H1 (cell line): Measurements from ENCODE around the gene HFE. TPM values are rescaled to one million over a fixed set of nuclear protein-coding genes. Genes with fewer than 3 reads are reported as not detected.

Source experiments
- CTCF ChIA-PET: fragments of 300-600 bp; sonication (Branson Sonifier 250); formaldehyde crosslinking; loops from one replicate; lab custom pipeline; 2021; ENCODE audit not compliant: partially characterized antibody; lab: Charles Lee
- POLR2A ChIA-PET: fragments of 300-600 bp; sonication (Branson Sonifier 250); formaldehyde crosslinking; loops from one replicate; lab custom pipeline; 2021; ENCODE audit warnings: inconsistent platforms; ENCODE audit not compliant: partially characterized antibody; lab: Charles Lee
- DNase-seq, 2 experiments: peaks; one replicate each; pipeline versions ENCODE4 v3.0.0 to v3.0.0-alpha.2; 2010 to 2022; ENCODE audit warnings: low spot score in 2 of 2, low read depth in 1 of 2, mixed read lengths in 1 of 2
- FAIRE-seq: peaks from 2 replicates; lab custom pipeline; 2011; peaks lifted over from hg19 to GRCh38; lab: Jason Lieb, UNC
- H2AFZ ChIP-seq: 2 replicates; pipeline ENCODE4 v1.8.1; 2012; ENCODE audit warnings: low read length, inconsistent platforms
- H2AK5ac ChIP-seq: 2 replicates; pipeline ENCODE4 v1.6.1; 2013; ENCODE audit warnings: low read depth, low read length
- H2BK120ac ChIP-seq: replicated peaks from 2 replicates; pipeline ENCODE3; 2013; ENCODE audit warnings: low read depth, low read length, inconsistent platforms
- H2BK12ac ChIP-seq: 2 replicates; pipeline ENCODE4 v1.6.1; 2013; ENCODE audit warnings: low read depth, low read length
- H2BK15ac ChIP-seq: 2 replicates; pipeline ENCODE4 v1.6.1; 2013; ENCODE audit warnings: low read length
- H2BK20ac ChIP-seq: 2 replicates; pipeline ENCODE4 v1.6.1; 2013; ENCODE audit warnings: low read length
- H2BK5ac ChIP-seq: 2 replicates; pipeline ENCODE4 v1.6.1; 2013; ENCODE audit warnings: low read depth, low read length
- H3K14ac ChIP-seq: 2 replicates; pipeline ENCODE4 v1.6.1; 2013; ENCODE audit warnings: inconsistent platforms; ENCODE audit not compliant: insufficient read length
- H3K18ac ChIP-seq: 2 replicates; pipeline ENCODE4 v1.6.1; 2013; ENCODE audit warnings: low read length; ENCODE audit errors: extremely low read depth
- H3K23ac ChIP-seq: 2 replicates; pipeline ENCODE4 v1.6.1; 2013; ENCODE audit warnings: inconsistent platforms; ENCODE audit not compliant: insufficient read length
- H3K23me2 ChIP-seq: 2 replicates; pipeline ENCODE4 v1.6.1; 2013; ENCODE audit warnings: low read depth, low read length
- H3K27ac ChIP-seq: 2 replicates; pipeline ENCODE4 v1.6.1; 2011; ENCODE audit warnings: low read depth, low read length, inconsistent platforms
- H3K27me3 ChIP-seq, 4 experiments: replicated peaks in 1 of 4; 1 replicate in 1 of 4; 2 replicates in 3 of 4; pipeline versions ENCODE4 v1.6.1 to v1.8.1; 2011 to 2013; ENCODE audit warnings: low read length in 3 of 4, mild to moderate bottlenecking in 3 of 4, inconsistent platforms in 2 of 4, mixed read lengths in 2 of 4, moderate library complexity in 1 of 4; ENCODE audit not compliant: control insufficient read depth in 3 of 4, insufficient read depth in 3 of 4; ENCODE audit errors: extremely low read depth in 1 of 4
- H3K36me3 ChIP-seq, 4 experiments: 2 replicates each; pipeline versions ENCODE4 v1.6.1 to v1.8.1; 2011 to 2013; ENCODE audit warnings: mild to moderate bottlenecking in 4 of 4, low read length in 3 of 4, moderate library complexity in 2 of 4, control low read depth in 1 of 4, inconsistent platforms in 1 of 4; ENCODE audit not compliant: insufficient read depth in 4 of 4, control insufficient read depth in 2 of 4
- H3K4ac ChIP-seq: replicated peaks from 2 replicates; pipeline ENCODE3; 2013; ENCODE audit warnings: low read length, low read depth, mixed read lengths, inconsistent platforms; ENCODE audit not compliant: insufficient read length
- H3K4me1 ChIP-seq, 4 experiments: replicated peaks in 1 of 4; 1 replicate in 1 of 4; 2 replicates in 3 of 4; pipeline versions ENCODE4 v1.6.1 to v1.8.1; 2011 to 2013; ENCODE audit warnings: low read length in 3 of 4, inconsistent platforms in 2 of 4, mixed read lengths in 1 of 4; ENCODE audit not compliant: insufficient read depth in 4 of 4, control insufficient read depth in 3 of 4
- H3K4me2 ChIP-seq, 2 experiments: 2 replicates each; pipeline versions ENCODE4 v1.6.1 to v1.8.1; 2011 to 2013; ENCODE audit warnings: low read depth in 2 of 2, low read length in 2 of 2, control low read depth in 1 of 2, inconsistent platforms in 1 of 2, mild to moderate bottlenecking in 1 of 2; ENCODE audit not compliant: insufficient read depth in 1 of 2
- H3K4me3 ChIP-seq, 4 experiments: fragments of 200-600, 300-600 bp in 1 of 4; sonication (generic), shearing (Covaris generic), sonication (Bioruptor Twin) in 1 of 4; 2 replicates each; pipeline versions ENCODE4 v1.5.1 to v1.8.1; 2011 to 2016; ENCODE audit warnings: low read length in 4 of 4, low read depth in 3 of 4, control low read depth in 2 of 4, inconsistent platforms in 2 of 4, mild to moderate bottlenecking in 2 of 4, mixed read lengths in 1 of 4, moderate library complexity in 1 of 4; ENCODE audit not compliant: insufficient read depth in 2 of 4; ENCODE audit errors: extremely low read depth in 1 of 4
- H3K56ac ChIP-seq: replicated peaks from 2 replicates; pipeline ENCODE3; 2013; ENCODE audit warnings: low read depth, mild to moderate bottlenecking, mixed read lengths, low read length, inconsistent platforms; ENCODE audit not compliant: insufficient read length
- H3K79me1 ChIP-seq: 2 replicates; pipeline ENCODE4 v1.6.1; 2013; ENCODE audit warnings: low read depth, low read length, control low read depth
- H3K79me2 ChIP-seq, 2 experiments: 2 replicates each; pipeline versions ENCODE4 v1.6.1 to v1.8.1; 2012 to 2013; ENCODE audit warnings: low read length in 2 of 2, mild to moderate bottlenecking in 2 of 2, inconsistent platforms in 1 of 2; ENCODE audit not compliant: insufficient read depth in 2 of 2, control insufficient read depth in 1 of 2
- H3K9ac ChIP-seq, 4 experiments: replicated peaks in 1 of 4; 1 replicate in 1 of 4; 2 replicates in 3 of 4; pipeline versions ENCODE4 v1.6.1 to v1.8.1; 2011 to 2013; ENCODE audit warnings: low read depth in 3 of 4, low read length in 3 of 4, control low read depth in 2 of 4, mild to moderate bottlenecking in 2 of 4, moderate library complexity in 2 of 4, inconsistent platforms in 1 of 4; ENCODE audit errors: extremely low read depth in 1 of 4
- H3K9me3 ChIP-seq, 2 experiments: 2 replicates each; pipeline versions ENCODE4 v1.6.1 to v1.8.1; 2012 to 2013; ENCODE audit warnings: mild to moderate bottlenecking in 2 of 2, moderate library complexity in 2 of 2, control low read depth in 1 of 2, inconsistent platforms in 1 of 2, low read depth in 1 of 2, low read length in 1 of 2, mixed read lengths in 1 of 2; ENCODE audit not compliant: insufficient read depth in 2 of 2
- H4K20me1 ChIP-seq, 2 experiments: replicated peaks in 1 of 2; 2 replicates each; pipeline versions ENCODE3 to v1.8.1; 2011 to 2013; ENCODE audit warnings: inconsistent platforms in 2 of 2, low read length in 2 of 2, mild to moderate bottlenecking in 1 of 2; ENCODE audit not compliant: insufficient read depth in 2 of 2, control insufficient read depth in 1 of 2
- H4K5ac ChIP-seq: 2 replicates; pipeline ENCODE4 v1.6.1; 2013; ENCODE audit warnings: low read length, low read depth, mixed read lengths, inconsistent platforms; ENCODE audit not compliant: insufficient read length
- H4K8ac ChIP-seq: 2 replicates; pipeline ENCODE4 v1.8.0; 2013; ENCODE audit warnings: mild to moderate bottlenecking, moderate library complexity, low read length, inconsistent platforms; ENCODE audit not compliant: insufficient read depth; ENCODE audit errors: extremely low read depth
- H4K91ac ChIP-seq: replicated peaks from 2 replicates; pipeline ENCODE3; 2013; ENCODE audit warnings: low read length, mixed read lengths, inconsistent platforms; ENCODE audit not compliant: insufficient read length
- ATF2 ChIP-seq: IDR thresholded peaks from 2 replicates; pipeline ENCODE4 v1.6.1; 2012; ENCODE audit warnings: low read length, inconsistent platforms
- BACH1 ChIP-seq: IDR thresholded peaks from 2 replicates; pipeline ENCODE4 v1.6.1; 2012; ENCODE audit warnings: low read length, improper control_type of control experiment
- JUN ChIP-seq: IDR thresholded peaks from 2 replicates; pipeline ENCODE4 v1.6.1; 2011; ENCODE audit warnings: low read depth, mild to moderate bottlenecking, improper control_type of control experiment, low read length
- KDM4A ChIP-seq: IDR thresholded peaks from one replicate; pipeline ENCODE4 v1.7.1; 2012; ENCODE audit warnings: low read depth, mild to moderate bottlenecking, moderate library complexity, low read length, inconsistent platforms; ENCODE audit not compliant: severe bottlenecking
- POLR2AphosphoS5 ChIP-seq: IDR thresholded peaks from 2 replicates; pipeline ENCODE4 v1.6.1; 2011; ENCODE audit warnings: low read depth, low read length
- RXRA ChIP-seq: IDR thresholded peaks from 2 replicates; pipeline ENCODE4 v1.6.1; 2011; ENCODE audit warnings: low read depth, mild to moderate bottlenecking, low read length, moderate library complexity; ENCODE audit not compliant: insufficient read depth
- USF2 ChIP-seq: IDR thresholded peaks from 2 replicates; pipeline ENCODE4 v1.6.1; 2011; ENCODE audit warnings: low read length, improper control_type of control experiment
- ZNF274 ChIP-seq: IDR thresholded peaks from 2 replicates; pipeline ENCODE4 v1.7.0; 2012; ENCODE audit warnings: low read length, borderline replicate concordance; ENCODE audit errors: extremely low read depth
- WGBS, 2 experiments: shearing (Covaris generic) in 1 of 2; methylation state at CpG; one replicate each; pipeline versions ENCODE4 v1.1.6 to v1.1.7; 2013 to 2015; ENCODE audit warnings: low lambda C conversion rate in 2 of 2, mixed read lengths in 2 of 2, inconsistent platforms in 1 of 2, low coverage in 1 of 2, missing lambda C conversion rate in 1 of 2; ENCODE audit not compliant: insufficient replicate concordance in 2 of 2, insufficient coverage in 1 of 2, insufficient read length in 1 of 2; ENCODE audit errors: extremely low coverage in 1 of 2, missing lambda C conversion rate in 1 of 2; 5-methylcytosine and 5-hydroxymethylcytosine counted together
- polyA plus RNA-seq, 7 experiments: library from polyadenylated mRNA; depleted of rRNA in 3 of 7; stranded (reverse) in 5 of 7; unstranded in 2 of 7; fragments of >200 nt in 5 of 7; fragments of 200-250 nt in 2 of 7; gene quantifications; 1 replicate in 5 of 7; 2 replicates in 1 of 7; 4 replicates in 1 of 7; pipeline versions ENCODE4 v1.2.1 to v1.2.3, GENCODE V29; 2011 to 2013; ENCODE audit warnings: missing spikeins in 2 of 7, mixed read lengths in 2 of 7
- total RNA-seq: library from RNA; stranded (reverse); fragmentation: NEBNext Ultra II Directional; extraction: Animal tissue kit (Norgen Biotek cat#: 25700); gene quantifications from 2 replicates; pipeline ENCODE4 v1.2.1, GENCODE V29; 2021

HFE gene
- total and polyA plus RNA-seq, 2 of the 8 experiments (the other 6 are each of a cell fraction or from before 2014, with no cell fraction given) = 1.6 to 2.0 TPM

- peak overlapping the region; percentile 73 to 80; a peak in 3 of 4 replicates for H3K4me2 ChIP-seq
- ChIA-PET POLR2A (interaction anchor here (0.7 to 17.3 kb wide), 55 partner anchors 10 to 1772 kb away, joined by 3 to 1244 read pairs (median 21); partner anchors contain the start of gene HFE), CTCF (interaction anchor here (0.6 to 1.7 kb wide), 7 partner anchors 15 to 98 kb away, joined by 3 to 6 read pairs (median 4); no protein-coding TSS in a partner anchor)
- H3K36me3 ChIP-seq = peaks cover 0 to 4% (median 0%) of the 10 kb centered on the region in 4 experiments; a peak in 2 of 8 replicates
- peak overlapping the region; percentile 91 to 99 (median 95) for H3K9ac ChIP-seq
- H2BK120ac ChIP-seq = no peak overlapping the region
- WGBS, 2 experiments = 2% methylated on average over 44 of the region's 45 CpGs; no CpG with 5 or more reads in 1 of the 2 experiments
- H3K79me2 ChIP-seq = peaks cover 0 to 36% of the 10 kb centered on the region in 2 experiments; a peak in 3 of 4 replicates
- H3K23me2 ChIP-seq = no peaks in the 10 kb centered on the region; the same call in 1 of the 2 replicates
- H2BK20ac ChIP-seq = no peak overlapping the region
- no peak overlapping the region for H3K23ac ChIP-seq
- H3K4me1 ChIP-seq = peaks cover 0 to 9% (median 3%) of the 10 kb centered on the region in 4 experiments; a peak in 3 of 7 replicates
- peaks cover 7 to 13% of the 10 kb centered on the region in 2 experiments for H4K20me1 ChIP-seq
- H3K56ac ChIP-seq = no peak overlapping the region
- H3K9me3 ChIP-seq = no peaks in the 10 kb centered on the region
- H4K8ac ChIP-seq = peak overlapping the region; percentile 81
- H4K91ac ChIP-seq = no peak overlapping the region
- H3K4ac ChIP-seq = no peak overlapping the region
- no peak overlapping the region for H2BK15ac ChIP-seq
- DNase-seq = peak in 1 of 2 experiments; percentile 80
- H2AFZ ChIP-seq = no peak overlapping the region
- H3K14ac ChIP-seq = peak overlapping the region; percentile 58
- no peaks in the 10 kb centered on the region for H3K27me3 ChIP-seq
- H4K5ac ChIP-seq = peak overlapping the region; percentile 42
- 0 out of 2 replicates have a peak overlapping the region, but pooled peaks have one; percentile 11 for H3K18ac ChIP-seq
- no peaks in the 10 kb centered on the region for H3K79me1 ChIP-seq
- H3K4me3 ChIP-seq = peak overlapping the region; percentile 82 to 100 (median 98)
- H2BK12ac ChIP-seq = no peak overlapping the region
- H3K27ac ChIP-seq = peak overlapping the region; percentile 93
- peak; percentile 57 for FAIRE-seq
- H2AK5ac ChIP-seq = no peak overlapping the region
- H2BK5ac ChIP-seq = peak overlapping the region; percentile 94
- no peak for TF ChIP-seq JUN
- no peak for TF ChIP-seq KDM4A
- TF ChIP-seq POLR2AphosphoS5 = peak; percentile 90
- TF ChIP-seq ATF2 = peak; percentile 6
- no peak for TF ChIP-seq ZNF274
- TF ChIP-seq RXRA = no peak
- no peak for TF ChIP-seq BACH1
- TF ChIP-seq USF2 = no peak
Measured at GRCh38 chr6:26123947-26124780, 36.9 kb downstream of the HFE start.
